Activated naive CD4-positive, alpha-beta T cell treated with Interleukin-2 at 50 U/mL for 16 hours (primary cell): ENCODE data around the gene TNFAIP2.

Source experiments
- DNase-seq: peaks from one replicate; pipeline ENCODE4 v3.0.0-alpha.2; 2020

TNFAIP2 gene

GRCh38 chr14:103094406-103095209 is 28.7 kb upstream of the TNFAIP2 start, which contains the start of gene EXOC3L4:
EXOC3L4 (plus strand) TSS chr14:103094725; CDS start chr14:103100220, 5,495 bp downstream.
- DNase-seq = no peak

DNA sequence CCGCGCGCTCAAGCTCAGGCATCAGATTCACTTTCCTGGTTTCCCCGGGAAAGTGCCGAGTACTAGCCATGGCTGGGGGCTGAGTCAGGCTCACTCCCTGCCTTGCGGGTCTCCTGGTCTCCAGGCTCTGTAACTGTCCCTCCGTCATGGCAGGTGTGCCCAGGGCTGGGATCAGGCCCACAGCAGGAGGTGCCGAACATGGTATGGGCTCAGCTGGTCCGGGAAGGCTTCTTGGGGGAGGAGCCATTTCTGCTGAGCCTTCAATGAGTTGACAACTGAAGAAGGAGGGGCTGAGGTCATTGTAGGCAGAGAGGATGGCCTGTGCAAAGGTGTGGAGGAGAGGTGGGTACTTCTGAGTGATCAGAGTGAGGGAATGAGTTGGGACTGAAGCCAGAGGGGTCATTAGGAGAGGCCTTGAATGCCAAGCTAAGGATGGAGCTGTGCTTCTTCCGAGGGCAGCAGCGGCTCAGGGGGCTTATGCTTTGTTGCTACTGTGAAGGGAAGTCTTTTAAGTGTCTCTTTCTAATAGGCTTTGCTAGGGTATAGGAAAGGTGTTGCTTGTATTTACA is 28.0 kb upstream of the TNFAIP2 start:
- no peak for DNase-seq

GRCh38 chr14:103096387-103096786 is 26.9 kb upstream of the TNFAIP2 start:
- DNase-seq = no peak

GRCh38 chr14:103097244-103097993 is 25.8 kb upstream of the TNFAIP2 start:
- DNase-seq = no peak

DNA sequence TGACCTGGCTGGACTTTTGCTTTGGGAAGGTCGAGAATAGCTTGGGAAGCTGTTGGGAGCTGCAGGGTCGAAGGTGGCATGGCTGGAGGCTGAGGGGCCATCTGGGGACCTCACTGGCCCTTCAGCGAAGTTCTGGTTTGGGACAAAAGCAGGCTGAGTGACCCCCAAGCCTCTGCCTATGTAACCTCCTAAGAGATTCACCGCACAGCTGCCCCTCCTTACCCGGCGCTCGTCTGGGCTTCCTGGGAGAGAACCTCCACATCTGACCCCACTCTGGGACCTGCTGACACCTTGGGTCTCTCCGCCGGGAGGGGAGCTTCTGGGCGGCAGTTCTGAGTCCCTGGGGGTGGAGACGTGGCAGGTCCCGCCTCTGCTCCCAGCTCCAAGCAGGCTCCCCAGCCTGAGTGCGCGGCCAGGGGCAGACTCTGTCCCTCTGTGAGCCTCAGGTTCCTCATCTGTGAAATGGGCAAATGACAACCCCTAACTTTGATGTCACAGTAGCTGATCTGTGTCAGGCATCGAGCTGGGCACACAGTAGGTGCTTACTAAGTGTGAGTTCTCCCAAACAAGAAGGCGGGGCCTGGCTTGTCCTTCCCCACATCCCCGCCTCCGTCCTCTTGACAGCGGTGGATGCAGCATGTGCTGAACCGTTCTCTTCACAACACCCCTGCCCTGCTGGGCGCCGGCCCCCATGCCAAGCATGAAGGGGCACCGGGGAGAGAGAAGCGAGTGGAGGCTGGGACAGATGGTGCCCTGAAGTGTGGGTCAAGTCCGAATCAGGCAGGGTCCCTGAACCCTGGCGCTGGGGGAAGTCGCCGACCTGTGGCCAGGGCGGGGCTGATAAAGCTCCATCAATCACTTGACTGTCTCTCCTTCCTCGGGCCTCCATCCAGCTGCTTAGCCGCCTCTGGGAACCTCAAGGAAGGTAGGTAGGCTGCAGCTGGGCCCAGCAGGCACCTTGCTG is 25.0 kb upstream of the TNFAIP2 start:
- DNase-seq = no peak

GRCh38 chr14:103099081-103099732 is 24.1 kb upstream of the TNFAIP2 start:
- DNase-seq = no peak

- no peak for DNase-seq
These were observed 23.5 kb upstream of the TNFAIP2 start for GRCh38 chr14:103099733-103100280.

GRCh38 chr14:103100281-103101121 is 22.8 kb upstream of the TNFAIP2 start:
- DNase-seq = no peak

- no peak for DNase-seq
These were observed 21.9 kb upstream of the TNFAIP2 start for GRCh38 chr14:103101257-103101962.

DNA sequence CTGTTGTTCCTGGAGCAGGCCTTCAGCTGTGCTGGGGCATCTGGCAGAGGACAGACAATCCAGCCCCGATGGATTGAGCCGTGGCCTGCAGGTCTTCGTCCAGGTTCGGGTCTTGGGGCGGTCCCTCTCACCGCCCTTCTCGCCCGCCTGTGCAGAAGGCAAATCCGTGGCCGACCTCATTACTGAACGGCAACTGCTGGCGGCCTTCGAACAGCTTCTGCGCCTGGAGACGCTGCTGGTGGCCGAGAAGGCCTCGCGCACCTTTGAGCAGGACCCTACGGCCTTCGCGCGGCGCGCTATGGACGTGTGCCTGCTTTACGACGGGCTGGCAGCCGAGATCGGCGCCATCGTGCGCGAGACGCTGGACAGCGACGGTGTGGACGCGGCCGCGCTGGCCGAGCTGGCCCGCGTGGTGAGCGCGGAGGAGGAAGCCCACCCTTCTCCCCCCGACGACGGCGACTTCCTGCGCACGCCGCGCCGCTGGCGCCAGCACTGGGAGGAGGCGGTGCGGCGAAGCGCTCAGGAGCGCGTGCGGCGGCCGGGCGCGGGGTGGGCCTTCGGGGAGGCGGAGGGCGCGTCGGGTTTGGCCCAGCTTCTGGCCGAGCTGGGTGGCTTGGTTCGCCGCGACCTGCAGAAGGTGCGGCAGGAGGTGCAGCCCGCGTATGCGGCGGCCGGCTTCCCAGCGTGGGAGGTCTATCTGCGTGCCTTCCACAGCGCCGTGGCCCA is 21.1 kb upstream of the TNFAIP2 start:
- DNase-seq = no peak

DNA sequence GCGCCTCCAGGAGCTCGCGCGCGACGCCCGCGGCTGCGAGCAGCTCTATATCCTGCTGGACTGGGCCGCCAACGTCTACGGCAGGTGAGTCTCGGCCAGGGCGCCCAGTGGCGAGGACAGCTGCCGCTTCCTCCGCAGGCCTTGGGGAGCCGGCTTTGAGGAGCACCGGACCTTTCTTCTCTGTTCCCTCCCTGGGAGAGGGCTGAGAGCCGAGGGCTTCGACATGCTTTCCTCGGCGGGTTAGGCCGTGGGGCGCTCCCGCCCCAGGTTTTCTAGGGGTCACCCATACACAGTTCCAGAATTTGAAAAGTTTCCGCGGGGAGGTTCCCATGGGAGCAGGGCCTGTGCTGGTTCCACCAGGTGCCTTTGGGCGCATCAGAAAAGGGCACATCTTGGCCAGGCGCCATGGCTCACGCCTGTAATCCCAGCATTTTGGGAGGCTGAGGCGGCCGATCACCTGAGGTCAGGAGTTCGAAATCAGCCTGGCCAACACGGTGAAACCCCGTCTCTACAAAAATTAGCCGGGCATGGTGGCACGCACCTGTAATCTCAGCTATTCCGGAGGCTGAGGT is 20.5 kb upstream of the TNFAIP2 start:
- DNase-seq = no peak

DNA sequence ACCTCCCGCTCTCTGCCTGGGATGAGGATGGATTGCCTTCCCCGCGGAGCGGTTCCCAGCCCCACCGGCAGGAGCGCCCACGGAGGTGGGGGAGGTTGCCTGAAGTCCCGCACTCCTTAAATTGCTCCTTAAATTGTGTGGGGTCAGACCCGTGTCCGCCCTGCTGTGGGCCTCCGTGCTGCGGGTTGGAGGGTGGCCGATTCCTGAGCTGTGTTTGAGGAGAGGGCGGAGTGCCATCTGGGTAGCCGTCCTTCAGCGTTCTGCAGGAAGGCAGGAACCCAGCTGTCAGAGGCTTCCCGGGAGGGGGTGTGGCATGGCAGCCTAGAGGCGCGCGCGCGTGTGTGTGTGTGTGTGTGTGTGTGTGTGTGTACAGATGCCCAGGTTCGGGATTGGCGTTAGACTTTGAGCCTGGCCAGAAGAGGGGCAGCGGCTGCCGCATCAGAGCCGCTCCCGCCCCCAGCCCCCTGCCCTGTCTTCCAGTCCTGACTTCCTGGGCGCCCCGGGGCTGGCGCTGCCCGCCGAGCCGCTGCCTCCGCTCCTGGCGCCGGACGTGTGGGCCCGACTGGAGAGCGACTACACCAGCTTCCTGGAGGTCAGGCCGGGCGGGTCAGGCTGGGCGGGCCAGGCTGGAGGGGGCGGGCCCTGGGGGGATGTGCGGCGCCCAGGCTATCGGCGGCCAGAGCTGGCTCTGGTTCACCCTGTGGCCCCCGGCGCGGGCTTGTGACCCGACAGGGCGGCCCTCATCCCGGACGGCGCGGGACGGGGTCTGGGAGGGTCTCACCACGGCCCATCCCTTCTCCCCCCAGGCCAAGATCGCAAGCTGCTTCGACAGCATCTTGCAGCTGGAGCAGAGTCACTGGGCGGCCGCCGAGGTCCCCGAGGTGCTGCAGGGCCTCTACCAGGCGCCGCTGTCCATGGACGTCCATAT is 19.5 kb upstream of the TNFAIP2 start:
- no peak for DNase-seq

GRCh38 chr14:103104389-103104653 is 18.9 kb upstream of the TNFAIP2 start:
- DNase-seq = no peak

- peak; percentile 76 for DNase-seq
These were observed 18.4 kb upstream of the TNFAIP2 start for GRCh38 chr14:103104654-103105452.

GRCh38 chr14:103105580-103106150 is 17.6 kb upstream of the TNFAIP2 start:
- no peak for DNase-seq

GRCh38 chr14:103107455-103107854 is 15.8 kb upstream of the TNFAIP2 start:
- no peak for DNase-seq
